ENCODE measurements around the gene STAG2. TPM values are rescaled to one million over a fixed set of nuclear protein-coding genes. Genes with fewer than 3 reads are reported as not detected.
"Not testable (repeated sequence)": the region's sequence is repeated elsewhere in the genome, so short reads cannot be mapped to it uniquely, and the experiment has no call there.

Gene STAG2
- total RNA-seq, 4 donors from 2014 or later: 79.2 to 131 (median 88.3) TPM

DNA sequence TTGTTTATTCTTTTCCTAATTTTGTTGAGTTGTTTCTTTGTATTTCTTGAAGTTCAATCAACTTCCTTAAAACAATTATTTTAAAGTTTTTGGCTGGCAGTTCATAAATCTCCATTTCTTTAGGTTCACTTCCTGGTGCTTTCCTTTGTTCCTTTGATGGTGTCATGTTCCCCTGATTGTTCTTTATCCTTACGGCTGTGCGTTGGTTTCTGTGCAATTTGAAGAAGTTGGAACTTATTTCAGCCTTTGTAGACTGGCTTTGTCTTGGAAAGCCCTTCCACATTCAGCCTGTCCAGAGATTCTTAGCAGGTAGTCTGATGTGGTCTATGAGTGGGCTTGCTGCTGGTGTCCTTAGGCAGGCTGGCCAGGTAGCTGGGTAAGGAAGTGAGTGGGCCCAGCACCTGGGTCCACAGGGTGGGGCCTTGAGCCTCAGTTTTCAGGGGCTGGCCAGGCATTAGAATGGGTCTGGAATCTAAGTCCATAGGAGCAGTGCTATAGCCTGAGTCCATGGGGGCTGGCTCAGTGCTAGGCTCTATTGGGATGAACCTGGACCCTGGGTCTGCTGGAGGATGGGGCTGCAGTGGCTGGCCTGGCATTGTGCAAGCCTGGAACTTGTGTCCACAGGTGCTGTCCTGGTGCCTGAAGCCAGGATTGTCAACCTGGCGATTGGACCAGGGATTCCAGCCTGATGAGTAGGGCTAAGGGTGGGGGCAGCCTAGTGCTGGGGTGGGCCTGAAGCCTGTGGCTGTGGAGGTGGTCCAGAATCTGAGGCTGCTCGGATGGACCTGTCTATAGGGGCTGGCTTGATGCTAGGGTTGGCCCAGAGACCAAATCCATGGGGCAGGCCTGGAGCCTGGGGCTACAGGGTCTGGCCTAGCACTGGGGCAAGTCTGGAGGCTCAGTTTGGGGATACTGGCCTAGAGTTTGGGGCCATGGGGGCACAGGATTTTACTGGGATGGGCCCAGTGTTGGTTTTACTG, 152.4 kb downstream of the STAG2 start:
- no peaks in the 10 kb centered on the region for H3K27me3 ChIP-seq
- H3K27ac ChIP-seq: no peak overlapping the region
- no peaks in the 10 kb centered on the region for H3K4me1 ChIP-seq
- peaks cover 0 to 8% (median 0%) of the 10 kb centered on the region in 3 donors for H3K9me3 ChIP-seq
- WGBS, 2 donors (ENCODE audit: low coverage in 1 of 2): 94% methylated on average over 2 of the region's 4 CpGs; no CpG with 5 or more reads in 1 of the 2 donors
- H3K4me3 ChIP-seq: no peak overlapping the region
- no peak for ATAC-seq
- no peaks in the 10 kb centered on the region for H3K36me3 ChIP-seq
- TF ChIP-seq, protein P1, sequence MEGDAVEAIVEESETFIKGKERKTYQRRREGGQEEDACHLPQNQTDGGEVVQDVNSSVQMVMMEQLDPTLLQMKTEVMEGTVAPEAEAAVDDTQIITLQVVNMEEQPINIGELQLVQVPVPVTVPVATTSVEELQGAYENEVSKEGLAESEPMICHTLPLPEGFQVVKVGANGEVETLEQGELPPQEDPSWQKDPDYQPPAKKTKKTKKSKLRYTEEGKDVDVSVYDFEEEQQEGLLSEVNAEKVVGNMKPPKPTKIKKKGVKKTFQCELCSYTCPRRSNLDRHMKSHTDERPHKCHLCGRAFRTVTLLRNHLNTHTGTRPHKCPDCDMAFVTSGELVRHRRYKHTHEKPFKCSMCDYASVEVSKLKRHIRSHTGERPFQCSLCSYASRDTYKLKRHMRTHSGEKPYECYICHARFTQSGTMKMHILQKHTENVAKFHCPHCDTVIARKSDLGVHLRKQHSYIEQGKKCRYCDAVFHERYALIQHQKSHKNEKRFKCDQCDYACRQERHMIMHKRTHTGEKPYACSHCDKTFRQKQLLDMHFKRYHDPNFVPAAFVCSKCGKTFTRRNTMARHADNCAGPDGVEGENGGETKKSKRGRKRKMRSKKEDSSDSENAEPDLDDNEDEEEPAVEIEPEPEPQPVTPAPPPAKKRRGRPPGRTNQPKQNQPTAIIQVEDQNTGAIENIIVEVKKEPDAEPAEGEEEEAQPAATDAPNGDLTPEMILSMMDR (IDR thresholded peaks at IDR 0.05): no peak
- no peak for TF ChIP-seq POLR2A (IDR thresholded peaks at IDR 0.05)
- TF ChIP-seq EP300 (IDR thresholded peaks at IDR 0.05): no peak
- no peak for TF ChIP-seq POLR2AphosphoS5 (IDR thresholded peaks at IDR 0.05)

DNA sequence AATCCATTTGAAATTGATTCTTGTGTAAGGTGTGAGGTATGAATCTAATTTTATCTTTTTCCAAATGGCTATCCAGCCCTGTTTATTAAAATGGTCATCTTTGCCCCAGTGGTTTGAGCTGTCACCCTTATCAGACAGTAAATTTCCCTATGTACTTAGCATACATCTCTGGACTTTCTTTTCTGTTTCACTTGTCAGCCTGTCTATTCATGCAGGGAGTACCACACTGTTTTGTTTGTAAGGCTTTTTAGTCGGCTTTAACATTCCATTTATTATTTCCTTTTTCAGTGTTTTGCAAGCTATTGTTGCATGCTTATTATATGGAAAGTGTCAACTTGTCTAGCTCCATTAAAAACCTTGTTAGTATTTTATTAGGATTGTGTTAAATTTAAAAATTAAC, 155.8 kb downstream of the STAG2 start:
- H3K36me3 ChIP-seq: no peaks in the 10 kb centered on the region
- no peak for ATAC-seq
- H3K9me3 ChIP-seq: no peaks in the 10 kb centered on the region
- H3K4me3 ChIP-seq: no peak overlapping the region
- no peak for TF ChIP-seq POLR2A (IDR thresholded peaks at IDR 0.05)
- no peak for TF ChIP-seq EP300 (IDR thresholded peaks at IDR 0.05)
- TF ChIP-seq POLR2AphosphoS5 (IDR thresholded peaks at IDR 0.05): no peak
- 50% methylated on average over 1 of the region's 1 CpG; no CpG with 5 or more reads in 1 of the 2 donors for WGBS, 2 donors (ENCODE audit: low coverage in 1 of 2)
- no peak overlapping the region for H3K27ac ChIP-seq
- no peaks in the 10 kb centered on the region for H3K4me1 ChIP-seq
- no peaks in the 10 kb centered on the region for H3K27me3 ChIP-seq

DNA sequence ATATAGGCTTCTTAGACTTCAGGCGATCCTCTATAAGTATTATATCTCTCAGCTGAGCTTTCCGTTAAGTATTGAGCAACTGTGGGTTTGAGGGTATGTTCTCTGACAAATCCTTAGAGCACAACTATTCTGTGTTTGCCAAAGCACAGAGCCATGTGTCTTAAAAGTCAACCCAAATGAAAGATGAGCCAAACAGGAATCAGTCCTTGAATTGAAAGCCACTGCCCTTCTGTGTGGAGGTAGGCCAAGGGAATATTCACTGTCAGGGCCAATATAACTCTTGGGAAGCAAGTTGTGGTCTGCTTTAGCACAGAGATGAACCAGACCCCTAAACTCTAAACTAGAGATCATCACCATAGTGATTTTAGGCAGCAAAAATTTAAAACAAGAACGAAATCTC, 164.0 kb downstream of the STAG2 start:
- Histone ChIP-seq H3K27me3 (no peaks in the 10 kb centered on the region), H3K27ac (no peak overlapping the region), H3K4me3 (no peak overlapping the region), H3K36me3 (no peaks in the 10 kb centered on the region), H3K4me1 (no peaks in the 10 kb centered on the region), H3K9me3 (no peaks in the 10 kb centered on the region)
- WGBS, 2 donors (ENCODE audit: low coverage in 1 of 2): 38 to 76% methylated on average over 2 to 3 of the region's 3 CpGs
- no peak for ATAC-seq
- TF ChIP-seq EP300 (IDR thresholded peaks at IDR 0.05) (no peak), POLR2A (IDR thresholded peaks at IDR 0.05) (no peak), POLR2AphosphoS5 (IDR thresholded peaks at IDR 0.05) (no peak)
- TF ChIP-seq, protein P1 (IDR thresholded peaks at IDR 0.05): no peak

DNA sequence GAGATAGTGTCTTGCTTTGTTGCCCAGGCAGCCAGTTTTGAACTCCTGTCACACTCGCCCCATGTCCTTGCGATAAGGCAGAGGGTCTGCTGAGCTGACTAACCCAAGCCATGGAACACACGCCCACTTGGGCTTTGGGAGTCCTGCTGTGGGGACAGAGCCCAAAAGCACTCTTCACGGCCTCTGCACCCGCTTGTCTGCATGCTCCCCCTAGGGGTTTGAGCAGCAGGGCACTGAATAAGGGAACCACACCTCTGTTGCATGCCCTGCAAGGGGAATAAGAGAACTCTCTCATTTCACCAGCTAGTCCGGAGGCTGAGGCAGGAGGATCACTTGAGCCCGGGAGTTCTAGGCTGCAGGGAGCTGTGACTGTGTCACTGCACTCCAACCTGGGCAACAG, 166.0 kb downstream of the STAG2 start:
- 100% methylated on average over 2 of the region's 7 CpGs for WGBS, 2 donors (ENCODE audit: low coverage in 1 of 2)
- no peak for ATAC-seq

DNA sequence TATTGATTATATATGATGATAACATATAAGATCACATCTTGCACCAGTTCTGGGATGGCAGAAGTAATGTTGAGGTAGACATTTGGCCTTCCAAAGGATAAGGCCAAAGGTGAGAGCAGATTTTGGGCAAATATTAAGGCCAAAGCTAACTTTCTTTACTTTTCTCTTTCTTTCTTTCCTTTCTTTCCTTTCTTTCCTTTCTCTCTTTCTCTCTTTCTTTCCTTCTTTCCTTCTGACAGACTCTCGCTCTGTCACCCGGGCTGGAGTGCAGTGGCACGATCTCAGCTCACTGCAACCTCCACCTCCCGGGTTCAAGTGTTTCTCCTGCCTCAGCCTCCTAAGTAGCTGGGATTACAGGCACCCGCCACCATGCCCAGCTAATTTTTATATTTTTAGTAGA, 170.9 kb downstream of the STAG2 start:
- WGBS, 2 donors (ENCODE audit: low coverage in 1 of 2): 60% methylated on average over 1 of the region's 5 CpGs; no CpG with 5 or more reads in 1 of the 2 donors
- H3K36me3 ChIP-seq: not testable (repeated sequence)

More for the DNA sequence above, 166.0 kb downstream of the STAG2 start:
- Histone ChIP-seq H3K27ac (no peak overlapping the region), H3K4me3 (no peak overlapping the region), H3K9me3 (no peaks in the 10 kb centered on the region), H3K27me3 (no peaks in the 10 kb centered on the region), H3K4me1 (no peaks in the 10 kb centered on the region), H3K36me3 (no peaks in the 10 kb centered on the region)
- TF ChIP-seq POLR2A (IDR thresholded peaks at IDR 0.05) (no peak), POLR2AphosphoS5 (IDR thresholded peaks at IDR 0.05) (no peak), EP300 (IDR thresholded peaks at IDR 0.05) (no peak)
- TF ChIP-seq, protein P1 (IDR thresholded peaks at IDR 0.05): no peak

DNA sequence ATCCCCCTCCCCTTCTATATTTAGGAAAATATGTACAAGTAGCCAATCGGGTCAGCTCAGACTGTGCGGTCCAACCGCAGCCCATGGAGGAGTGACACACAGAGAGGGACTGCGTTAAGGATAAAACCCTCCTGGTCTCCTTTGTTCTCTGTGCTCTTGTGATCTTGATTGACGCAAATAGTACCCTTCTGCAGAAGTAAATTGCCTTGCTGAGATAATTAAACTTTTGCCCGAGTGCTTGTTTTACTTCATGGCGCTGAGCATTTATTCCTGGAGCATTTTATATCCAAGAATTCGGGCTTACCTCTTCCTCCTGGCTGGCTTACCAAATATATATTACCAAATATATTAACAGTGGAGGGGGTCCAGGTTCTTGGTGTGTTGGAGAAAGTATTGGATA, 184.2 kb downstream of the STAG2 start:
- Histone ChIP-seq H3K27ac (no peak overlapping the region), H3K9me3 (no peaks in the 10 kb centered on the region), H3K27me3 (no peaks in the 10 kb centered on the region), H3K4me3 (no peak overlapping the region), H3K4me1 (no peaks in the 10 kb centered on the region), H3K36me3 (no peaks in the 10 kb centered on the region)
- 80 to 100% methylated on average over 1 to 5 of the region's 8 CpGs for whole genome bisulfite sequencing, 2 donors (ENCODE audit: low coverage in 1 of 2)
- TF ChIP-seq POLR2A (IDR thresholded peaks at IDR 0.05) (no peak), POLR2AphosphoS5 (IDR thresholded peaks at IDR 0.05) (no peak), EP300 (IDR thresholded peaks at IDR 0.05) (no peak)
- TF ChIP-seq, protein P1 (IDR thresholded peaks at IDR 0.05): no peak
- no peak for ATAC-seq

More for the DNA sequence above, 170.9 kb downstream of the STAG2 start:
- not testable (repeated sequence) for H3K9me3 ChIP-seq, ATAC-seq, H3K4me3 ChIP-seq, H3K4me1 ChIP-seq, H3K27ac ChIP-seq, H3K27me3 ChIP-seq
